ENCODE results near the gene PGLYRP3.

Gene PGLYRP3

DNA sequence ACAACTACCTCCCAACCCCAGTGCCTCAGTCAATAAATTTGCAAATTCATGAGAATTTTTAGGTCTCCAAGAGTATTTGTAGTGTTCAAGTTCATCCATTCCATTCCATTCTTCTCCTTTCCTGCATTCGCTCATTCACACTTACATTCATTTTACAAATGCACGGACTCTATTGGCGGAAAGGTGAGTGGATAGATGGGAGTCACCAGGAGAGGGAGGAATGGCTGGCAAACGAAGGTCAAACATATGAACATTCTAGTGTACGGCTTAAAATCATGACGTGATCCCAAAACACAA lies 50.7 kb downstream of the PGLYRP3 start:
- TF ChIP-seq, protein P1, sequence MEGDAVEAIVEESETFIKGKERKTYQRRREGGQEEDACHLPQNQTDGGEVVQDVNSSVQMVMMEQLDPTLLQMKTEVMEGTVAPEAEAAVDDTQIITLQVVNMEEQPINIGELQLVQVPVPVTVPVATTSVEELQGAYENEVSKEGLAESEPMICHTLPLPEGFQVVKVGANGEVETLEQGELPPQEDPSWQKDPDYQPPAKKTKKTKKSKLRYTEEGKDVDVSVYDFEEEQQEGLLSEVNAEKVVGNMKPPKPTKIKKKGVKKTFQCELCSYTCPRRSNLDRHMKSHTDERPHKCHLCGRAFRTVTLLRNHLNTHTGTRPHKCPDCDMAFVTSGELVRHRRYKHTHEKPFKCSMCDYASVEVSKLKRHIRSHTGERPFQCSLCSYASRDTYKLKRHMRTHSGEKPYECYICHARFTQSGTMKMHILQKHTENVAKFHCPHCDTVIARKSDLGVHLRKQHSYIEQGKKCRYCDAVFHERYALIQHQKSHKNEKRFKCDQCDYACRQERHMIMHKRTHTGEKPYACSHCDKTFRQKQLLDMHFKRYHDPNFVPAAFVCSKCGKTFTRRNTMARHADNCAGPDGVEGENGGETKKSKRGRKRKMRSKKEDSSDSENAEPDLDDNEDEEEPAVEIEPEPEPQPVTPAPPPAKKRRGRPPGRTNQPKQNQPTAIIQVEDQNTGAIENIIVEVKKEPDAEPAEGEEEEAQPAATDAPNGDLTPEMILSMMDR (IDR thresholded peaks at IDR 0.05; ENCODE audit: low read depth, low read length): no peak
- H3K4me3 ChIP-seq (ENCODE audit: low read depth, low read length): no peak overlapping the region

DNA sequence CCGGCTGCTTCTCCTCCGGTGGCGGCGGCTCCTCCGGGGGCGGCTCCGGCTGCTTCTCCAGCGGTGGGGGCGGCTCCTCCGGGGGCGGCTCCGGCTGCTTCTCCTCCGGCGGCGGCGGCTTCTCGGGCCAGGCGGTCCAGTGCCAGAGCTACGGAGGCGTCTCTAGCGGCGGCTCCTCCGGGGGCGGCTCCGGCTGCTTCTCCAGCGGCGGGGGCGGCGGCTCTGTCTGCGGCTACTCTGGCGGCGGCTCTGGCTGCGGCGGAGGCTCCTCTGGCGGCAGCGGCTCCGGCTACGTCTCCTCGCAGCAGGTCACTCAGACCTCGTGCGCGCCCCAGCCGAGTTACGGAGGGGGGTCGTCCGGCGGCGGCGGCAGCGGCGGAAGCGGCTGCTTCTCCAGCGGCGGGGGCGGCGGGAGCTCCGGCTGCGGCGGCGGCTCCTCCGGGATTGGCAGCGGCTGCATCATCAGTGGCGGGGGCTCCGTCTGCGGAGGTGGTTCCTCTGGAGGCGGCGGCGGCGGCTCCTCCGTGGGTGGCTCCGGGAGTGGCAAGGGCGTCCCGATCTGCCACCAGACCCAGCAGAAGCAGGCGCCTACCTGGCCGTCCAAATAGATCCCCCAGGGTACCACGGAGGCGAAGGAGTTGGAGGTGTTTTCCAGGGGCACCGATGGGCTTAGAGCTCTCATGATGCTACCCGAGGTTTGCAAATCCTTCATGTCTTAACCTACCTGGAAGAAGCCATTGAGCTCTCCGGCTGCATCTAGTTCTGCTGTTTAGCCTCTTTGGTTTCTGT lies 51.3 kb downstream of the PGLYRP3 start:
- H3K4me3 ChIP-seq (ENCODE audit: low read depth, low read length): peak overlapping the region; percentile 40

DNA sequence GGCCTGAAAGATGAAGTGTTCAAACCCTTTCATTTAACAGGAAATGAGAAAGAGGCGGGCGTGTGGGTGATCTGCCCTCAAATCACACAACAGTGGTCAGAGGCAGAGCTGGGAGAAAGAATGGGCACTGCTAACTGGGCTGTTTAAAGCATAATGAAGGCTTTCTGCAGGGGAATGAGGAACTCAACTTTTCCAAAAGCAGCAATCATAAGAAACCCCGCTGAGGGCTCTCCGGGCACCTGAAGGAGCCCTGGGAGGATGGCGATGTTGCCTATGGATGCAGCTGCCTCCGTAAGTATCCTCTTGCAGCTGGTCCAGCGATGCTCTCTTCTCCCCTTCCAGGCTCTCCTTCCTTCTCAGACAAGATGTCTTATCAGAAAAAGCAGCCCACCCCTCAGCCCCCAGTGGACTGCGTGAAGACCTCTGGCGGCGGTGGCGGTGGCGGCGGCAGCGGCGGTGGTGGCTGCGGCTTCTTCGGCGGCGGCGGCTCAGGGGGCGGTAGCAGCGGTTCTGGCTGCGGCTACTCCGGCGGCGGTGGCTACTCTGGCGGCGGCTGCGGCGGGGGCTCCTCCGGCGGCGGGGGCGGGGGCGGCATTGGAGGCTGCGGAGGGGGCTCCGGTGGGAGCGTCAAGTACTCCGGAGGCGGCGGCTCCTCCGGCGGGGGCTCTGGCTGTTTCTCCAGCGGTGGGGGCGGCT lies 52.0 kb downstream of the PGLYRP3 start:
- TF ChIP-seq, protein P1 (IDR thresholded peaks at IDR 0.05; ENCODE audit: low read depth, low read length): no peak
- no peak overlapping the region for H3K4me3 ChIP-seq (ENCODE audit: low read depth, low read length)

More for the DNA sequence above, 51.3 kb downstream of the PGLYRP3 start:
- TF ChIP-seq, protein P1 (IDR thresholded peaks at IDR 0.05; ENCODE audit: low read depth, low read length): no peak

DNA sequence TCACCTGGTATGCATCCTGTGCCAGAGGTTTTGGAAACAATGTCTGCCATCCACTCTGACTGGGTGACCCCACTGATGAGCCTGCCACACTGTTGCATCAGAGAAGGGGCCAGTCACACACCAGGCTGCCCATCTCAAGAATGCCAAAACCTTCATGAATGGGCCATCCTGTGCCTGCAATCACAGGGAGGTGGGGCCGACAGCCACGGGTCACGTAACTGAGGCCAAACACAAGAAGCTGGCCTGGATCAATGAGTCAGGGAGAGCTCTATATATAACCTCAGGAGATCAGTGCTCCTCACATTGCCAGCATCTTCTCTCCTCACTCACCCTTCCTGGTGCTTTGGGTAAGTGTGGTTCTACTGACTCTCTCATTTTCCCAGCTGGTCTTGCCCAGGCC lies 53.4 kb downstream of the PGLYRP3 start, which contains the start of gene LORICRIN:
Gene LORICRIN (plus strand): TSS at position 301 of the 400 bp plus-strand sequence. CDS start 1,263 bp downstream, outside the sequence.
- TF ChIP-seq, protein P1 (IDR thresholded peaks at IDR 0.05; ENCODE audit: low read depth, low read length): no peak
- no peak within 1 kb of the TSS for H3K4me3 ChIP-seq (ENCODE audit: low read depth, low read length)

DNA sequence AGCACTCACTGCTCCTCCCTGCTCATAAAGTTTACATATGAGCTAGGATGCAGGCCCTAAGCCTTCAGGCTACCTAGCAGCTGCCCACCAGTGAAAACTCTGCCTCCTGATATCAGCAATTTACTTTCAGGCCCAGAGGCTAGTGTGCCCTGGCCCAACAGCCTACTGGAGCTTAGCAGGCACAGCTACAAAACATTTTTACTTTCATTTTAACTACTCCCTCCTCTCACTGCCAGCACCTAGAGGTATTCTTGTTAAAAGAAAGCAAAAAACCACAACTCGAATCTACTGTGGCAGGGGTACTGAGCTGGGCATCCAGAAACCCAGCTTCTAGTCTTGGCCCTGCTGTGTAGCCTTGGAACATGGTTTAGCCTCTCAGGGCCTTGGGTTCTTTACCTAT lies 59.1 kb downstream of the PGLYRP3 start:
- TF ChIP-seq, protein P1 (IDR thresholded peaks at IDR 0.05; ENCODE audit: low read depth, low read length): no peak
- no peak overlapping the region for H3K4me3 ChIP-seq (ENCODE audit: low read depth, low read length)

DNA sequence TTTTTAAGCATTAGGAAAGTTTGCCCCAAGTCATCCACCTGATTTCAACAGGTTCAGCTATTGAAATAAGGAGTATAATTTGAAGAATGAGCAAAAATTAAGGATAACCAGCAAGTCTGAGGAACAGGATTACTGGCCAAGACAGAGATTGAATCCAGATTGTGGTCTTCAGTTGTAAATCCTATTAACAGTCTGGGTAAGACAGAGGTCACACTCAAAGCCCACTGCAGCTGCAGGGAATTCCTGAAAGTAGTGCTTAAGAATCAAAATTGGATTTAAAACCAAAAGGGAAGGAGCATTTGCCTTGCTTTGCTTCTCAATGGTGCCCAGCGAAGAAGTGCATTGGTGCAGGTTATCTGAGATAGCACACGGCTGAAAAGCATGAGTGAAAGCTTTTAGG lies 59.7 kb downstream of the PGLYRP3 start:
- no peak overlapping the region for H3K4me3 ChIP-seq (ENCODE audit: low read depth, low read length)
- TF ChIP-seq, protein P1 (IDR thresholded peaks at IDR 0.05; ENCODE audit: low read depth, low read length): no peak

DNA sequence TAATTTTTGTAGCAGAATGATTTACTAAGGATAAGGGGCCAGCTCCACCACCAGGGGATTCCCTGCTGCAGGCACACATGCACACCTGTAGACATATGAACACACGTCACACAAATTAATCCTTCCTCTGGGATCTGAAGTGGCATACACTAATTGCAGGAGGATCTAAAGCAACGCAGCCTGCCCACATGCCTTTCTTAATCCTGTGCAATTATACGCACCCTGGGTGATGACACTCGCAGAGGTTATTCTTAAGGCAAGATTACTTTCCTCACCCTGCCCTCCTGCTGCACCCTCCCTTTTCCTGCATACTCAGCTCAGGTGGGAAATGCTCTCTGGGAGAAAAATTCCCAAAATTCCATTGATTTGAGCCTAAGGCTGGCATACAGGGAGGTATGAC lies 60.8 kb downstream of the PGLYRP3 start:
- TF ChIP-seq, protein P1 (IDR thresholded peaks at IDR 0.05; ENCODE audit: low read depth, low read length): no peak

More for the DNA sequence above, 60.8 kb downstream of the PGLYRP3 start:
- H3K4me3 ChIP-seq (ENCODE audit: low read depth, low read length): no peak overlapping the region

Data from WI38 (cell line).